ENCODE measurements around the gene CTNNAL1.

DNA sequence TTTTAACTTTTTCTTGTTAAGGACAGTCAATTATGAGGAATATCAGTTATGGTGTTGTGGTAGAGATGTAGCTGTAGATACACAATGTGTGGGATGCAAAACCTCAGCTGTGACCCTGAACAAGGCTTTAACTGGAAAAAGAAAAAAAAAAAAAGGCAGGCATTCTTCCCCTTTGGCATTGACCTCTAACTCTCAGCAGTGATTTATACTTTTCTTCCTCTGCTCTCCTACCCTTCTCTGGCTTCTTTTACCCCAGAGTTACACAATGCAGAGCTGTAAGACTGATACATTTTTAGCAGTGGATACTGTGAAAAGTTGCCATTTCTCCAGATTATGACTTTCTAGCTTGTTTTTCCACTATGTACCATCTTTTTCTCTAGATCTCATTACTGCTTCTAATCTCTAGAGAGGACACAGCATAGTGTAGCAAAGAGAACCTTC is 2.0 kb downstream of the CTNNAL1 start:
- TF ChIP-seq, protein P1, sequence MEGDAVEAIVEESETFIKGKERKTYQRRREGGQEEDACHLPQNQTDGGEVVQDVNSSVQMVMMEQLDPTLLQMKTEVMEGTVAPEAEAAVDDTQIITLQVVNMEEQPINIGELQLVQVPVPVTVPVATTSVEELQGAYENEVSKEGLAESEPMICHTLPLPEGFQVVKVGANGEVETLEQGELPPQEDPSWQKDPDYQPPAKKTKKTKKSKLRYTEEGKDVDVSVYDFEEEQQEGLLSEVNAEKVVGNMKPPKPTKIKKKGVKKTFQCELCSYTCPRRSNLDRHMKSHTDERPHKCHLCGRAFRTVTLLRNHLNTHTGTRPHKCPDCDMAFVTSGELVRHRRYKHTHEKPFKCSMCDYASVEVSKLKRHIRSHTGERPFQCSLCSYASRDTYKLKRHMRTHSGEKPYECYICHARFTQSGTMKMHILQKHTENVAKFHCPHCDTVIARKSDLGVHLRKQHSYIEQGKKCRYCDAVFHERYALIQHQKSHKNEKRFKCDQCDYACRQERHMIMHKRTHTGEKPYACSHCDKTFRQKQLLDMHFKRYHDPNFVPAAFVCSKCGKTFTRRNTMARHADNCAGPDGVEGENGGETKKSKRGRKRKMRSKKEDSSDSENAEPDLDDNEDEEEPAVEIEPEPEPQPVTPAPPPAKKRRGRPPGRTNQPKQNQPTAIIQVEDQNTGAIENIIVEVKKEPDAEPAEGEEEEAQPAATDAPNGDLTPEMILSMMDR (IDR thresholded peaks at IDR 0.05) = no peak
- TF ChIP-seq EP300 (IDR thresholded peaks at IDR 0.05) (no peak), POLR2A (IDR thresholded peaks at IDR 0.05; ENCODE audit: low read depth) (no peak), POLR2AphosphoS5 (IDR thresholded peaks at IDR 0.05) (no peak)

All from esophagus muscularis mucosa (tissue), 4 donors.